ENCODE data around the gene FLNB.

The FLNB gene

GRCh38 chr3:58206406-58207011 is 198.3 kb downstream of the FLNB start:
- DNase-seq (ENCODE audit: low spot score), result no peak

- DNase-seq (ENCODE audit: low spot score), result no peak
These were observed 199.7 kb downstream of the FLNB start for GRCh38 chr3:58207954-58208353.

DNA sequence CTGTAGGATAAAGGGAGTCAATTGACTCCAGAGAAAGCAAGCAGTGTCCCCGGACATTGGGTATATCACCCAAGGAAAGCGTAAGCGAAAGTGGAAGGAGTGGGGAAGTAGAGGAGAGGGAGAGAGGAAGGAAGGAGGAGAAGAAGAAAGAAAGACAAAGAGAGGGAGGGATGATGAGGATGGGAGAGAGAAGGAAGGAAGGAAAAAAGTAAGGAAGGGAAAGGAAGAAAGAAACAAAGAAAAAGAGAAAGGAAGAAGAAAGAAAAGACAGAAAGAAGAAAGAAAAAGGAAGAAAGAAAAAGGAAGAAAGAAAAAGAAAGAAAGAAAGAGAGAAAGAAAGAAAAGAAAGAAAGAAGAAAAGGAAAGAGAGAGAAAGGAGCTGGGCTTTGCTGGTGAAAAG is 201.7 kb downstream of the FLNB start:
- no peak for DNase-seq (ENCODE audit: low spot score)

GRCh38 chr3:58210761-58211460 is 202.7 kb downstream of the FLNB start, which contains the start of gene DNASE1L3:
DNASE1L3 (minus strand) TSS chr3:58210972; CDS start chr3:58210906, 66 bp downstream.
- DNase-seq (ENCODE audit: low spot score), result no peak

- no peak for DNase-seq (ENCODE audit: low spot score)
These were observed 206.5 kb downstream of the FLNB start for GRCh38 chr3:58214484-58215316.

DNA sequence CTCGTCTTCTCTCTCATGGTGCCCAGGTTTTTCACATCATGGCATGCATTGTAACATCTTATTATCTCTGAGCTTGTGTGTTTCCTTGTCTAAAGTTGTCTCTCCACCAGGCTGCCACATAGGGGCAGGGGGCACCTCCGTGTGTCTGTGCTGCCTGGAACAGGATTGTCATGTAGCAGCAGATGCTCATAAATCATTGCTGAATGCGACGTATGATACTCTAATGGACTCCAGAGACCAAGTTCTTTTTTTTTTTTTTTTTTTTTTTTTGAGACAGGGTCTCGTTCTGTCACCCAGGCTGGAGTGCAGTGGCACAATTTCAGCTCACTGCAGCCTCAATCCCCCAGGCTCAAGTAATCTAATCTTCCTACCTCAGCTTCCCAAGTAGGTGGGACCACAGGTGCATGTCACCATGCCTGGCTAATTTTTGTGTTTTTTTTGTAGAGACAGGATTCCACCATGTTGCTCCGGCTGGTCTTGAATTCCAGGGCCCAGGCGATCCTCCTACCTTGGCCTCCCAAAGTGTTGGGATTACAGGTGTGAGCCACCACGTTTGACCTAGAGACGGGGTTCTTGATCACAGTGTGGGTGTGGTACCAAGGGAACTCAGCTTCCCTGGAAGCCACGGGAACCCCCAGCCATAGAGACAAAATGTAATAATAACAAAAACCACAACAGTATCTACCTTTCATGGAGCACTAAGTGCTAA is 207.2 kb downstream of the FLNB start:
- DNase-seq (ENCODE audit: low spot score), result no peak

- DNase-seq (ENCODE audit: low spot score), result no peak
These were observed 208.4 kb downstream of the FLNB start for GRCh38 chr3:58216496-58217195.

DNA sequence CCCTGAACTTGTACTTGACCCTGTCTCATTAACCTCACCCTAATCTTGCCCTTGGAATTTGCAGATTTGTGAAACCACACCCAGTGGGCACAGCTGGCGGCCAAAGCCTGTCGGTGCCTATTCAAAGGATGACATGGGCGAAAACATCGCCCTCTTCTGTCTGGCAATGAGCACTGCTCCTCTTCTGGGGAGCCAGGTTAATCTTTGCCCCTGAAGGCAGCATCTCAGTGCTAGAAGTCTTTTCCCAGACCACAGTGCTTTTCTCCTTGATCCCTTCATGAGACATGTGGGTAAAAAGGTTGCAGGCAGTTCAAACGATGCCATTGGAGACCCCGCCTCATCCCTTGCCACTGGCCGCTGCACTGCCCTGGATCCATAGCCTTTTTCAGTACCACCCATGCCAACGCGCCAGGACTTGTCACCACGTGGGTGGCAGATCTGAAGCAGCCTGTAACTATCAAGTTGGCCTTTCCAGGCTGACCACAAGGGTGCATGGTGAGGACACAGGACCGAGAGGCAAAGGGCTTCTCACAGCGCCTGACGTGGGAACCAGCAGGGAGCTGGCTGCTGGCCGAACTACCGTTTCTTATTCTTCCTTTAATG is 209.1 kb downstream of the FLNB start:
- peak; percentile 82 for DNase-seq (ENCODE audit: low spot score)

- DNase-seq (ENCODE audit: low spot score), result no peak
These were observed 210.7 kb downstream of the FLNB start for GRCh38 chr3:58218904-58219303.

Measured in COLO829 (cell line).